A673 (cell line): ENCODE results near the gene HEPACAM2.

Experiments used
- CTCF ChIP-seq: fragments of 300-800, 200-600 bp; sonication (generic); conservative IDR thresholded peaks from 2 replicates; pipeline ENCODE4 v1.5.1; 2017; ENCODE audit warnings: low read depth, mild to moderate bottlenecking, antibody characterized with exemption, low read length, moderate library complexity, mixed read lengths
- EZH2 ChIP-seq: fragments of 200-600 bp; sonication (generic); IDR thresholded peaks from 2 replicates; pipeline ENCODE4 v1.6.1; 2017; ENCODE audit warnings: borderline replicate concordance, low read depth, mild to moderate bottlenecking, mixed read lengths, antibody characterized with exemption, low read length; ENCODE audit not compliant: poor library complexity, severe bottlenecking

GRCh38 chr7:93175219-93175618, 51.0 kb downstream of the HEPACAM2 start:
- TF ChIP-seq CTCF (0 out of 2 replicates have a peak, but pooled peaks have one; percentile 12), EZH2 (no peak)
